OCI-LY7 (cell line): Measurements from ENCODE around the gene ABCB8. TPM values are rescaled to one million over a fixed set of nuclear protein-coding genes. Genes with fewer than 3 reads are reported as not detected.

Source experiments
- BruUV-seq: library from RNA; stranded (reverse); fragments of 400-500 nt; replicated peaks from 2 replicates; lab custom pipeline; 2021; lab: Mats Ljungman, UMichigan
- CTCF ChIA-PET: fragments of 300-600 bp; sonication (Branson Sonifier 250); formaldehyde crosslinking; loops from one replicate; lab custom pipeline; 2022; ENCODE audit warnings: antibody characterized with exemption; ENCODE audit not compliant: unreplicated experiment; lab: Charles Lee
- POLR2A ChIA-PET: fragments of 300-600 bp; sonication (Branson Sonifier 250); formaldehyde crosslinking; loops from one replicate; lab custom pipeline; 2022; ENCODE audit warnings: antibody characterized with exemption; lab: Charles Lee
- DNase-seq: peaks from one replicate; pipeline ENCODE4 v3.0.0-alpha.2; 2015; ENCODE audit warnings: low spot score
- H2AFZ ChIP-seq: fragments of 200-600 bp; sonication (generic), shearing (Covaris generic); 2 replicates; pipeline ENCODE4 v1.6.1; 2014; ENCODE audit warnings: mild to moderate bottlenecking, antibody characterized with exemption, low read length, moderate library complexity
- H3K27ac ChIP-seq: fragments of 200-600 bp; sonication (generic); 2 replicates; pipeline ENCODE4 v1.5.1; 2014; ENCODE audit warnings: mixed run types, low read depth, mild to moderate bottlenecking, moderate library complexity, low read length, inconsistent platforms; ENCODE audit not compliant: poor library complexity, severe bottlenecking
- H3K36me3 ChIP-seq: fragments of 200-600 bp; sonication (generic); 2 replicates; pipeline ENCODE4 v1.6.1; 2014; ENCODE audit warnings: mild to moderate bottlenecking, antibody characterized with exemption, low read length, moderate library complexity, mixed read lengths; ENCODE audit not compliant: insufficient read depth
- H3K4me1 ChIP-seq: fragments of 200-600 bp; sonication (generic); 2 replicates; pipeline ENCODE4 v1.5.1; 2014; ENCODE audit warnings: mild to moderate bottlenecking, low read length; ENCODE audit not compliant: insufficient read depth, poor library complexity, severe bottlenecking
- H3K4me2 ChIP-seq: fragments of 200-600 bp; sonication (generic); 2 replicates; pipeline ENCODE4 v1.6.1; 2014; ENCODE audit warnings: mild to moderate bottlenecking, low read length
- H3K4me3 ChIP-seq: fragments of 200-600 bp; sonication (generic); 2 replicates; pipeline ENCODE4 v1.5.1; 2014; ENCODE audit warnings: mild to moderate bottlenecking, low read depth, low read length; ENCODE audit not compliant: poor library complexity, severe bottlenecking
- H3K79me2 ChIP-seq: fragments of 200-600 bp; sonication (generic); 2 replicates; pipeline ENCODE4 v1.6.1; 2016; ENCODE audit warnings: low read depth, mild to moderate bottlenecking, low read length, moderate library complexity, mixed read lengths; ENCODE audit not compliant: insufficient read depth
- H3K9me2 ChIP-seq: fragments of 200-600 bp; sonication (generic); 2 replicates; pipeline ENCODE4 v1.6.1; 2016; ENCODE audit warnings: mild to moderate bottlenecking, low read length, mixed read lengths; ENCODE audit not compliant: insufficient read depth
- H3K9me3 ChIP-seq: fragments of 200-600 bp; sonication (generic); 2 replicates; pipeline ENCODE4 v1.6.1; 2014; ENCODE audit warnings: mild to moderate bottlenecking, mixed run types, low read length, mixed read lengths
- H4K20me1 ChIP-seq: fragments of 200-600 bp; sonication (generic); 2 replicates; pipeline ENCODE4 v1.6.1; 2014; ENCODE audit warnings: mild to moderate bottlenecking, antibody characterized with exemption, low read length, moderate library complexity, mixed read lengths; ENCODE audit not compliant: insufficient read depth
- CTCF ChIP-seq: fragments of 200-600 bp; sonication (generic); conservative IDR thresholded peaks from 2 replicates; pipeline ENCODE4 v1.5.1; 2014; ENCODE audit warnings: mild to moderate bottlenecking, antibody characterized with exemption, low read length, moderate library complexity, mixed read lengths
- EZH2phosphoT487 ChIP-seq: fragments of 200-600 bp; sonication (generic); IDR thresholded peaks from 2 replicates; pipeline ENCODE4 v1.6.1; 2018; ENCODE audit warnings: low read depth, borderline replicate concordance, mild to moderate bottlenecking, mixed run types, antibody characterized with exemption, low read length, moderate library complexity, mixed read lengths
- intact Hi-C: fragments of 100-400 bp; cut with micrococcal nuclease; formaldehyde crosslinking; loops from one replicate; pipeline ENCODE4 v1.10.0; 2022; ENCODE audit not compliant: unreplicated experiment
- total RNA-seq, 2 experiments: library from RNA; depleted of rRNA in 1 of 2; stranded (reverse); fragments of >200 nt in 1 of 2; shearing (Covaris generic) in 1 of 2; gene quantifications; 2 replicates each; pipeline ENCODE4 v1.2.3, GENCODE V29; 2014 to 2022

Gene ABCB8
- total RNA-seq, 2 experiments from 2014 or later: 32.0 to 64.7 TPM

- Histone ChIP-seq H3K4me2 (no peak within 1 kb of the TSS), H4K20me1 (no peaks in the 10 kb centered on the region), H3K27ac (no peak within 1 kb of the TSS), H3K4me1 (peaks cover 22% of the 10 kb centered on the region), H3K4me3 (no peak within 1 kb of the TSS), H3K79me2 (no peaks in the 10 kb centered on the region), H3K9me3 (no peaks in the 10 kb centered on the region), H3K9me2 (no peaks in the 10 kb centered on the region), H3K36me3 (no peaks in the 10 kb centered on the region), H2AFZ (no peak within 1 kb of the TSS)
- no peak for DNase-seq
- no peak for TF ChIP-seq CTCF
- TF ChIP-seq EZH2phosphoT487: no peak
- intact Hi-C loops: no loop called here
- ChIA-PET POLR2A (interaction anchor here (0.5 to 0.7 kb wide), 2 partner anchors 92 to 120 kb away, joined by 3 to 4 read pairs; no protein-coding TSS in a partner anchor), CTCF (no interaction called here)
- BruUV-seq: no TSS peak
These were observed 37.6 kb upstream of the ABCB8 start, which contains the start of gene NOS3 for GRCh38 chr7:150990416-150991186. Gene NOS3 (plus strand): TSS chr7:150991017. CDS start chr7:150993804, 2,787 bp downstream.

GRCh38 chr7:150992051-150992640 is 36.1 kb upstream of the ABCB8 start:
- DNase-seq: no peak
- POLR2A ChIA-PET: interaction anchor here (1.4 kb wide), 1 partner anchor 36 kb away, joined by 3 read pairs; no protein-coding TSS in a partner anchor
- no TSS peak for BruUV-seq

More at GRCh38 chr7:150992051-150992640, 36.1 kb upstream of the ABCB8 start:
- Histone ChIP-seq H3K36me3 (no peaks in the 10 kb centered on the region), H3K9me2 (no peaks in the 10 kb centered on the region), H3K4me3 (no peak overlapping the region), H3K79me2 (no peaks in the 10 kb centered on the region), H3K9me3 (no peaks in the 10 kb centered on the region), H3K4me2 (no peak overlapping the region), H3K27ac (no peak overlapping the region), H4K20me1 (no peaks in the 10 kb centered on the region), H3K4me1 (peaks cover 29% of the 10 kb centered on the region), H2AFZ (no peak overlapping the region)
- intact Hi-C loops: no loop called here
- TF ChIP-seq EZH2phosphoT487 (no peak), CTCF (no peak)
- CTCF ChIA-PET: interaction anchor here (0.6 to 0.7 kb wide), 2 partner anchors 21 to 1117 kb away, joined by 3 to 8 read pairs; no protein-coding TSS in a partner anchor
